IMR-90 (cell line): ENCODE data around the gene ZNF232.

Experiments
- BHLHE40 ChIP-seq: fragments of 150-350 bp; IDR thresholded peaks from 2 replicates; pipeline ENCODE4 v1.6.1; 2016; ENCODE audit warnings: mild to moderate bottlenecking, low read depth, low read length
- CEBPB ChIP-seq: IDR thresholded peaks from 2 replicates; pipeline ENCODE4 v1.6.1; 2012; ENCODE audit warnings: low read depth, low read length, improper control_type of control experiment
- CHD1 ChIP-seq: IDR thresholded peaks from 2 replicates; pipeline ENCODE4 v1.6.1; 2012; ENCODE audit warnings: low read depth, low read length, improper control_type of control experiment
- CTCF ChIP-seq: conservative IDR thresholded peaks from 2 replicates; pipeline ENCODE4 v1.5.1; 2012; ENCODE audit warnings: mild to moderate bottlenecking, low read depth, low read length, improper control_type of control experiment
- FOS ChIP-seq: fragments of 150-350 bp; IDR thresholded peaks from 2 replicates; pipeline ENCODE4 v1.6.1; 2016; ENCODE audit warnings: low read depth, low read length
- MAFK ChIP-seq: IDR thresholded peaks from 2 replicates; pipeline ENCODE4 v1.6.1; 2012; ENCODE audit warnings: low read depth, low read length, improper control_type of control experiment
- MAZ ChIP-seq: IDR thresholded peaks from 2 replicates; pipeline ENCODE4 v1.6.1; 2012; ENCODE audit warnings: low read depth, mild to moderate bottlenecking, low read length, improper control_type of control experiment, moderate library complexity, borderline replicate concordance
- MXI1 ChIP-seq: IDR thresholded peaks from 2 replicates; pipeline ENCODE4 v1.6.1; 2012; ENCODE audit warnings: low read depth, mild to moderate bottlenecking, low read length, moderate library complexity, borderline replicate concordance
- NFE2L2 ChIP-seq: fragments of 150-350 bp; IDR thresholded peaks from 2 replicates; pipeline ENCODE4 v1.6.1; 2016; ENCODE audit warnings: low read depth, mild to moderate bottlenecking, low read length
- POLR2A ChIP-seq: IDR thresholded peaks from 2 replicates; pipeline ENCODE4 v1.6.1; 2012; ENCODE audit warnings: mild to moderate bottlenecking, low read depth, low read length
- RAD21 ChIP-seq: IDR thresholded peaks from 2 replicates; pipeline ENCODE4 v1.6.1; 2012; ENCODE audit warnings: low read length, improper control_type of control experiment
- RCOR1 ChIP-seq: IDR thresholded peaks from 2 replicates; pipeline ENCODE4 v1.6.1; 2012; ENCODE audit warnings: mild to moderate bottlenecking, low read length, improper control_type of control experiment; ENCODE audit not compliant: insufficient replicate concordance
- RFX5 ChIP-seq: IDR thresholded peaks from 2 replicates; pipeline ENCODE4 v1.8.0; 2012; ENCODE audit warnings: low read depth, mild to moderate bottlenecking, low read length, moderate library complexity
- SMC3 ChIP-seq: fragments of 150-350 bp; IDR thresholded peaks from 2 replicates; pipeline ENCODE4 v1.6.1; 2016; ENCODE audit warnings: low read depth, mild to moderate bottlenecking, antibody characterized with exemption, low read length, moderate library complexity

GRCh38 chr17:5096731-5097100 lies 15.0 kb downstream of the ZNF232 start:
- no peak for TF ChIP-seq MAFK
- TF ChIP-seq CEBPB: no peak
- TF ChIP-seq POLR2A: no peak
- TF ChIP-seq SMC3: no peak
- TF ChIP-seq CTCF: no peak
- no peak for TF ChIP-seq RFX5
- no peak for TF ChIP-seq RAD21
- TF ChIP-seq MXI1: no peak
- no peak for TF ChIP-seq MAZ
- no peak for TF ChIP-seq FOS
- TF ChIP-seq NFE2L2: no peak
- TF ChIP-seq RCOR1: no peak
- no peak for TF ChIP-seq CHD1
- TF ChIP-seq BHLHE40: no peak
